ENCODE results near the gene RPRD2.
"Not testable (repeated sequence)": the region's sequence is repeated elsewhere in the genome, so short reads cannot be mapped to it uniquely, and the experiment has no call there.

Gene RPRD2

DNA sequence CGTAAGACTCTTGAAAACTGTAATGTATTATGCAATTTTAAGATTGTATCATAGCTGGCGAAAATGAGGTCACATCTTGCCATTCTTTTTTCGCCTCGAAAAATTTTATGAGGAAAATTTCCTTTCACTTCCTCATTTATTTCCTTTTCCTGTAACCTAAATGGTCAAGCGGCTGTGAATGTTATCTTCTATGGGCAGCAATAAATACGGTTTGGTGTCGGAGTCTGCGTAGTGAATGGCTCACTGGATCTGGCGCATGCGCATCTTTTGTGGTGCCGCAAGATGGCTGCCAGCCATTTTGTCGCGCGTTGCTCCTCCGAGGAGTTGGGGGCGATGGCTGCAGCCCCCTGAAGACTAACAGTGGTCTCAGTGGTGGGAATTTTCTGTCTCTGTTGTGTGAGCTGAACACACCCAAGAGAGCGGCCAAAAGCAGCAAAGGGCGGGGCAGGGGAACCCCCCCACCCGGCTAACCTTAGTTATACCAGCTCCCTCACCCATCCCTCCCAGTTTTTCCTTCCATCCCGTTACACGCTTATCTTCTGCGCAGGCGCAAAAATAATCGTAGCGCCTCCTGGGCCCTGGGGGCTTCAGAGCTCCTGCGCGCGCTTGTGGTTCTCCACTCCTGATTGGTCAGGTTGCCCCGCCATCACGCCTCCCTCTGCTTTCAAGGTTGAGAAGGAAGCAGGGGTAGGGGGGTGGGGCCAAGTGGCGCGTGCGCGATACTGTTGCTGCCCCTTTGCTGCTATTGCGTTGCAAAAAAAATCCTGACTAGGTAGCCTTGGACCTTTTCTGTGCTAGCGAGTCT, at the start of gene RPRD2:
Gene RPRD2, plus strand, starts transcription at position 722 of the 805 bp plus-strand sequence. CDS start 568 bp downstream, outside the sequence.
- peak; percentile 15 for DNase-seq

- DNase-seq = not testable (repeated sequence)
Observed at GRCh38 chr1:150314691-150315090, 49.3 kb upstream of the RPRD2 start.

DNA sequence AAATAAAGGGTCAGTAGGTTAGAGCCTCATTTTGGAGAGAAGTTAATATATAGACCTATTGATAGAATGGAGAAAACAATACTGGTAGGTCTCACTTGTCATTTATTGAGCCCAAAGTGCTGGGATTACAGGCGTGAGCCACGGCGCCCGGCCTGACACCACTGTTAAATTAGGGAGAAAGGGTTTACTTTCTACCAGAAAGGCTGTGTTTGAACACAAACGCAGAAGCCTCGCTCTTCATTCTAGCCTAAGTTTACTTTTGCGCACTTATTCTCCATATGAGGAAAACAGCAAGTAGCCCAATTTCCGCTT, 43.3 kb upstream of the RPRD2 start:
- no peak for DNase-seq

DNA sequence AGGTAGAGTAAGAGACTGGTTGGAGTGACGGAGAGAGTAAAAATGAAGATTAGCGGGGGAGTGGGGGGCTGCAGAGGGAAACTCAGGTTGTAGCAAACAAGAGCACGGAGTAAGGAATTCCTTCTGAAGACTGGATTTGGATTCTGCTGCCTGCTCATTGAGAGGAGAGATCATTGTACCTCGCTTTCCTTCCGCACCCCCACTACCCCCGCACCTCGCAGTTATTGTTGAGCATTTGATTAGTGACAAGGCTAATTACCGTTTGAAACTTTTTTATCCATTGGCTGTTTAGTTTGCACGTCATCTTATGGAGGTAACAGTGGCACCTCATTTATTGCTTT, 42.2 kb upstream of the RPRD2 start:
- no peak for DNase-seq

- DNase-seq = no peak
Observed at GRCh38 chr1:150322310-150322709, 41.6 kb upstream of the RPRD2 start.

- no peak for DNase-seq
Observed at GRCh38 chr1:150332651-150333290, 31.2 kb upstream of the RPRD2 start.

DNA sequence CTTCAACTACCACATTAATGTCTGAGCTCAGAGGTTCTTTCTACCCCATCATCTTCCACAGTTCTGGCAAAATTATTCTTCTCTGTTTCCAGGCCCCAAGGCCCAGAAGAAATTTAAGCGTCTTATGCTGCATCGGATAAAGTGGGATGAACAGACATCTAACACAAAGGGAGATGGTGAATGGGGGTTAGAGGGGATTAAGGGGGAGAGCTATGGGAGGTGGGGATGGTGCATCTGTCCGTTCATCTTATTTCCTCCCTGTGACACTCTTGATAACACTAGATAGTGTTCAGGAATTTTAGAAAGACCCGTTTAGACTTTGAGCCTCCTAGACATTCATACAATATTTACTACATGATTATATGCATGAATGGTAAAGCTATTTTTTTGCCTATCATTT, 17.6 kb upstream of the RPRD2 start:
- no peak for DNase-seq

- DNase-seq = no peak
Observed at GRCh38 chr1:150352866-150353265, 11.1 kb upstream of the RPRD2 start.

DNA sequence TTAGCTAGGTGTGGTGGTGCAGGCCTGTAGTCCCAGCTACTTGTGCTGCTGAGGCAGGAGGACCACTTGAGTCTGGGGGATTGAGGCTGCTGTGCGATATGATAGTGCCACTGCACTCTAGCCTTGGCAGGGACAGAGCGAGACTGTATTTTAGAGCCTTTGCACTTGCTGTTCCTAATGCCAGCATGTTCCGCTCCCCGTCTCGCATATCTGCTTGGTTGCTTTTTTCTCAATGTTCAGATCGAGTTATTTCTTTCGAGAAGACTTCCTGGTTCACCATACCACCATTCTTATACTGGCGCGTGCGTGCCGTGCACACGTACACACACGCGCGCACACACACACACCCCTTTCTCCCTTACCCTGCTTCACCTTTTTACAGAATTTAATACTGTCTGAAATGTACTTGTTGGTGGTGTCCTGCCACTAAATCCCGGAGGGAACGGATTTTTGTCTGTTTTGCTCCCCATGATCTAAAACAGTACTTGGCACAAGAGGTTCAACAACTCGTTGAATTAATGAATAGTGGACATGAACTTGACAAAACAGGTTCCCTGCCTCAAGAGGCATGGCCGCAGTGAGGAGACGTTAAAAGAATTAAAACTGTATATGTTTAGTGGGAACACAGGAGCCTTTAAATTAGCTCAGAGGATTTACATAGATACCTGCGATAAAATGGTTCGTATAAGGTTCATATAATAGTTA, 1.1 kb upstream of the RPRD2 start:
- DNase-seq = no peak

- DNase-seq = no peak
Observed at GRCh38 chr1:150364231-150365003, 470 bp downstream of the RPRD2 start.

DNA sequence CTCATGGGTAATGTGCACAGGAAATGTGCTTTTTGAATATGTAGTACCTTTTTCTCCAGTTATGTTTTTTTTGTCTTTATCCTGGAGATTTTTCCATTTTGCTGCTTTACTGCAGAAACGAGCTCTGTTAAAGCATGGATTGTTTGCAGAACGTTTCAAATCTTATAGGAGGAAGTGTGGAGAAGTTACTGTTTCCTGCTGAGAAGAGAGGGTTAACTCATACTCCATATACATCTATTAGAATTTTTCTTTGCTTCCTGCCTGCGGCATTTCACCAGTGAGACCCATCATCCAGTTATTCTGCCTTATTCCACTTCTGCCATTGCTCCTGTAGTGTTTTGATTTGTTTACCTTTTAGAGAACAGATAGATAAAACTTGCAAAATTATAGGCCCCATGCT, 2.0 kb downstream of the RPRD2 start:
- DNase-seq = no peak

- DNase-seq = no peak
Observed at GRCh38 chr1:150366416-150367296, 2.7 kb downstream of the RPRD2 start.

DNA sequence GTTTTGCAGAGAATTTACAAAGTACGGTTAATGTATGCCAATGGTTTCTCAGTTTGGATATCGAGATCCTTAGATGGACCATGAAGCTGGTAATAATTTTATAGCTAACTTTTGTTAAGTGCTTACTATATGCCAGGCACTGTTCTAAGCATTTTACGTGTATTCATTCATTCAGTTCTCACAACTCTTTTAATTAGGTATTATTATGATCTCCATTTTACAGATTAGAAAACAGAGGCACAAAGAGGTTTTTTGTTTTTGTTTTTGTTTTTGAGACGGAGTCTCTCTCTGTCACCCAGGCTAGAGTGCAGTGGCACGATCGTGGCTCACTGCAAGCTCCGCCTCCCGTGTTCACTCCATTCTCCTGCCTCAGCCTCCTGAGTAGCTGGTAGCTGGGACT, 7.2 kb downstream of the RPRD2 start:
- no peak for DNase-seq

GRCh38 chr1:150372580-150372979, 8.6 kb downstream of the RPRD2 start:
- DNase-seq = no peak

- no peak for DNase-seq
Observed at GRCh38 chr1:150376110-150376509, 12.2 kb downstream of the RPRD2 start.

- no peak for DNase-seq
Observed at GRCh38 chr1:150383631-150384324, 19.8 kb downstream of the RPRD2 start.

- DNase-seq = no peak
Observed at GRCh38 chr1:150385537-150386445, 21.8 kb downstream of the RPRD2 start.

DNA sequence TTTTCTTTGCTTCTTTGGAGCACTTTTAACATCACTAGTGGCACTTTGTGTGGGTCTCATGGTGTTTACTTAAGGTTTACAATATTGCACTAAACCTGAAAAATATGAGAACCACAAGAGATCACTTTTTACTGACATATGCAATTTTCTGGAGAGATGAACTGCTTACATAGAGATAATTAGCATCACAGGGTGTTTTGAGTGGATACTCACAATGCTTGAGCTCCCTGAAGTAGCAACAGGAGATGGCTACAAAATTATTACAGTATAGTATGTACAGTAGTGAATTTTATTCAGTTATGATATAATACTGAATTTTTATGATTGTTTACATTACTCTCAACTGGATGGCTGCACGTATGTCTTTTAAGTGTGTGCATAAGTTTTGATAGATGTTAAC, 22.6 kb downstream of the RPRD2 start:
- DNase-seq = no peak

DNA sequence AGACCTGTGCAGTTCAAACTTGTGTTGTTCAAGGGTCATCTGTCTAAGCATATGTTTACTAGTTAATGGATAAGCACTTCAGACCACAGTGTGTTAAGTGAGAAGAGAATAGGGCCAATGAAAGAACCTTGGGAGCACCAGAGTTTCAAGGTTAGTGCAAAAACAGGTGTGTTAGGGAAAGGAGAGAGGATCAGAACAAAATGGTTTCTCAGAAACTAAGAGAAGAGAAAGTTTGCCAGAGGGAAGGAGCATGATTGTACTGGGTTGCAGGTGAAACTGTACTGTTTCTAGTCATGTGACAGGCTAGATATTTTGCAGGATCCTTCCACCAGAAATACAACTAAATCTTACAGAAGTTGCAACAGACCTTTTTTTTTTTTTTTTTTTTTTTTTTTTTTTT, 23.3 kb downstream of the RPRD2 start:
- no peak for DNase-seq

GRCh38 chr1:150388241-150388640, 24.3 kb downstream of the RPRD2 start:
- no peak for DNase-seq

DNA sequence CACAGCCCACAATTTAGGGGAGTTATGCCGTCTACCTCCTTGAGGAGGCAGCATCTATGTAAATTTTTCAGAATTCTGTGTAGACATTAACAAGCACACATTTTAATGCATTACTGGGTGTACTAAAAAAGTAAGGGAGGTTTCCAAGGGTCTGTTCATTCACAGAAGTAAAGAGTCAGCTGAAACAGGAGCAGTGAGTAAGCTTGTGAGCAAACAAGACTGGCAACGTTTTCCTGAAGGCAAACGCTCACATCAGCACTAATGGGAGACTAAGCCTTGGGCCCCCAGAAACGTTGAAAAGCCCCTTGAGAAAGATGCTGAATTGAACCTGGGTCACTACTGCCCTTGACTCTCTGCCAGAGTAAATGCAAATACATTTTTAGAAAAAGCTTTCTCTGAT, 25.7 kb downstream of the RPRD2 start:
- no peak for DNase-seq
